HG03175 (cell line): ENCODE data around the gene HPSE2.
"Not testable (repeated sequence)": the region's sequence is repeated elsewhere in the genome, so short reads cannot be mapped to it uniquely, and the experiment has no call there.

Experiments used
- ATAC-seq: cut with Tn5 transposase; IDR thresholded peaks from one replicate; pipeline ENCODE4 v1.9.1; 2021; ENCODE audit warnings: mild to moderate bottlenecking, moderate library complexity; ENCODE audit not compliant: unreplicated experiment

HPSE2 gene

GRCh38 chr10:98577168-98577567, 658.5 kb downstream of the HPSE2 start:
- ATAC-seq, result no peak

GRCh38 chr10:98576096-98576495, 659.6 kb downstream of the HPSE2 start:
- ATAC-seq, result no peak

GRCh38 chr10:98572594-98572993, 663.1 kb downstream of the HPSE2 start:
- no peak for ATAC-seq

GRCh38 chr10:98570834-98571233, 664.8 kb downstream of the HPSE2 start:
- no peak for ATAC-seq

GRCh38 chr10:98569853-98570252, 665.8 kb downstream of the HPSE2 start:
- ATAC-seq, result no peak

GRCh38 chr10:98568551-98568950, 667.1 kb downstream of the HPSE2 start:
- ATAC-seq, result no peak

- no peak for ATAC-seq
Measured at GRCh38 chr10:98567391-98568133, 668.1 kb downstream of the HPSE2 start.

GRCh38 chr10:98563811-98564210, 671.8 kb downstream of the HPSE2 start:
- ATAC-seq, result no peak

- ATAC-seq, result no peak
Measured at GRCh38 chr10:98560565-98560964, 675.1 kb downstream of the HPSE2 start.

- no peak for ATAC-seq
Measured at GRCh38 chr10:98556061-98556460, 679.6 kb downstream of the HPSE2 start.

- ATAC-seq, result no peak
Measured at GRCh38 chr10:98555021-98555619, 680.5 kb downstream of the HPSE2 start.

GRCh38 chr10:98541561-98541960, 694.1 kb downstream of the HPSE2 start:
- ATAC-seq, result not testable (repeated sequence)

GRCh38 chr10:98539578-98539977, 696.1 kb downstream of the HPSE2 start:
- ATAC-seq, result no peak

GRCh38 chr10:98538472-98538871, 697.2 kb downstream of the HPSE2 start:
- no peak for ATAC-seq

GRCh38 chr10:98536551-98536950, 699.1 kb downstream of the HPSE2 start:
- no peak for ATAC-seq

- no peak for ATAC-seq
Measured at GRCh38 chr10:98533746-98534445, 701.8 kb downstream of the HPSE2 start.

- no peak for ATAC-seq
Measured at GRCh38 chr10:98533241-98533640, 702.4 kb downstream of the HPSE2 start.

GRCh38 chr10:98528805-98529183, 706.9 kb downstream of the HPSE2 start:
- ATAC-seq, result no peak

- ATAC-seq, result no peak
Measured at GRCh38 chr10:98528166-98528804, 707.4 kb downstream of the HPSE2 start.

GRCh38 chr10:98525969-98526368, 709.7 kb downstream of the HPSE2 start:
- no peak for ATAC-seq

GRCh38 chr10:98524124-98524523, 711.5 kb downstream of the HPSE2 start:
- no peak for ATAC-seq

- ATAC-seq, result no peak
Measured at GRCh38 chr10:98519841-98520240, 715.8 kb downstream of the HPSE2 start.
